ENCODE measurements around the gene WDR45B.

DNA sequence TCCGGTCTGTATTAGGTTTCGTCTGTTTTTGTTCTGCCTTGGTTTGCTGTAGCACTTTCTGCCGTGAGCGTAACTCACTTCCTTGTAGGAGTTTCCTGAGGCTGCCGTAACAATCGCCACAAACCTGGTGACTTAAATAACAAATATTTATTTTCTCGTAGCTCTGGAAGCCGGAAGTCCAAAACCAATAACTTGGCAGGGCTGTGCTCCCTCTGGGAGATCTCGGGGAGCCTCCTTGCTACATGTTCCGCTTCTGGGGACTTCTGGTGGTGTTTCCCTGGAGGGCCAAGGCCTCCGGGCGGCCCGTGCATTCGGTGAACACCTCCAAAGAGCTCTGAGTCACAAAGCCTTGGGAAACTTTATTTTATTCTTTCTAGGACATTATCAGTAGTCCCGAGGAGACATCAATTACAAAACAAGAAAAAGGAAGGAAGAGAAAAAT lies 6.8 kb upstream of the WDR45B start:
- peak in 1 of 2 donors; percentile 14 for TF ChIP-seq POLR2A (IDR thresholded peaks at IDR 0.05)
- TF ChIP-seq, protein P1, sequence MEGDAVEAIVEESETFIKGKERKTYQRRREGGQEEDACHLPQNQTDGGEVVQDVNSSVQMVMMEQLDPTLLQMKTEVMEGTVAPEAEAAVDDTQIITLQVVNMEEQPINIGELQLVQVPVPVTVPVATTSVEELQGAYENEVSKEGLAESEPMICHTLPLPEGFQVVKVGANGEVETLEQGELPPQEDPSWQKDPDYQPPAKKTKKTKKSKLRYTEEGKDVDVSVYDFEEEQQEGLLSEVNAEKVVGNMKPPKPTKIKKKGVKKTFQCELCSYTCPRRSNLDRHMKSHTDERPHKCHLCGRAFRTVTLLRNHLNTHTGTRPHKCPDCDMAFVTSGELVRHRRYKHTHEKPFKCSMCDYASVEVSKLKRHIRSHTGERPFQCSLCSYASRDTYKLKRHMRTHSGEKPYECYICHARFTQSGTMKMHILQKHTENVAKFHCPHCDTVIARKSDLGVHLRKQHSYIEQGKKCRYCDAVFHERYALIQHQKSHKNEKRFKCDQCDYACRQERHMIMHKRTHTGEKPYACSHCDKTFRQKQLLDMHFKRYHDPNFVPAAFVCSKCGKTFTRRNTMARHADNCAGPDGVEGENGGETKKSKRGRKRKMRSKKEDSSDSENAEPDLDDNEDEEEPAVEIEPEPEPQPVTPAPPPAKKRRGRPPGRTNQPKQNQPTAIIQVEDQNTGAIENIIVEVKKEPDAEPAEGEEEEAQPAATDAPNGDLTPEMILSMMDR (IDR thresholded peaks at IDR 0.05): no peak

Measured in Peyer's patch (tissue), 4 donors.